ENCODE data around the gene SLC4A5.
"Not testable (repeated sequence)": the region's sequence is repeated elsewhere in the genome, so short reads cannot be mapped to it uniquely, and the experiment has no call there.

SLC4A5 gene

DNA sequence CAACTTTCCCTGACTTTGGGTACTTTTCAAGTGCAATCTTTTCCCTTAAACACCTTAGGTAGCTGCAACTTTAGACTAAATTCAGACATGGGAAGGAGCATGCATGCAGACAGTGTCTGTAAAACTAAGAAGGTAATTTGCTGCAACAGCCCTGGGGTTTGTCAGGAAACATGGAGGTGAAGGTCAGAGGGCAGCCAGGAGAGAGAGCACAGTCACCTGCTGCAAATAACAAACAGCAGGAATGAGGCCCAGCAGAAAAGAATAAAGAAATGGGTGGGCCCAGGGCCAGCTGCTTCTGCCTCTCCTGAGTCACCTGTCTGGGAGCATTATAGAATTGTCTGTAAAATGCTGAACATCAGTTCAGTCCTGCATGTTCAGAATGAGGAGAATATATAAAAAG lies 109.6 kb downstream of the SLC4A5 start:
- no peak overlapping the region for H3K4me3 ChIP-seq (ENCODE audit: low read depth, low read length)
- no peak for DNase-seq (ENCODE audit: low read depth)
- TF ChIP-seq, protein P1, sequence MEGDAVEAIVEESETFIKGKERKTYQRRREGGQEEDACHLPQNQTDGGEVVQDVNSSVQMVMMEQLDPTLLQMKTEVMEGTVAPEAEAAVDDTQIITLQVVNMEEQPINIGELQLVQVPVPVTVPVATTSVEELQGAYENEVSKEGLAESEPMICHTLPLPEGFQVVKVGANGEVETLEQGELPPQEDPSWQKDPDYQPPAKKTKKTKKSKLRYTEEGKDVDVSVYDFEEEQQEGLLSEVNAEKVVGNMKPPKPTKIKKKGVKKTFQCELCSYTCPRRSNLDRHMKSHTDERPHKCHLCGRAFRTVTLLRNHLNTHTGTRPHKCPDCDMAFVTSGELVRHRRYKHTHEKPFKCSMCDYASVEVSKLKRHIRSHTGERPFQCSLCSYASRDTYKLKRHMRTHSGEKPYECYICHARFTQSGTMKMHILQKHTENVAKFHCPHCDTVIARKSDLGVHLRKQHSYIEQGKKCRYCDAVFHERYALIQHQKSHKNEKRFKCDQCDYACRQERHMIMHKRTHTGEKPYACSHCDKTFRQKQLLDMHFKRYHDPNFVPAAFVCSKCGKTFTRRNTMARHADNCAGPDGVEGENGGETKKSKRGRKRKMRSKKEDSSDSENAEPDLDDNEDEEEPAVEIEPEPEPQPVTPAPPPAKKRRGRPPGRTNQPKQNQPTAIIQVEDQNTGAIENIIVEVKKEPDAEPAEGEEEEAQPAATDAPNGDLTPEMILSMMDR (IDR thresholded peaks at IDR 0.05; ENCODE audit: control insufficient read depth, extremely low read depth, insufficient read depth), result no peak

DNA sequence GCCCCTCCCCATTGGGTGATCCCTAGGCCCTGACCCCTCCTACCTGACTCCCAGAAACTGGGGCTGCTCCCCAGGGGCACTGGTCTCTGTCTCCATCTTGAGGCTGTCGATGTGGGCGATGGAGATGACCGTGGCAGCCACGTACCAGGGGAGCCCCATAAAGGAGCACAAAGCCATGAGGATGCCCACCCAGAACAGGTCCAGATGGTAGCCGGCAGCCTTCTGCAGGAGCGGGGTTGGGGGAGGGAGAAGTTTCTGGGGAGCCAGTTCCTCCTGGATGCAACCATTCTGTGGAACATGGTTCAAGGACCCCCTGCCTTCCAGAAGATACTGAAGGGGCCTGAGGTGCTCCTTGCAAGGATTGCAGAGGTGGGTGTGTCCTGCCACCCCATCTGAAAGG lies 110.8 kb downstream of the SLC4A5 start:
- TF ChIP-seq, protein P1 (IDR thresholded peaks at IDR 0.05; ENCODE audit: control insufficient read depth, extremely low read depth, insufficient read depth), result no peak
- no peak for DNase-seq (ENCODE audit: low read depth)
- H3K4me3 ChIP-seq (ENCODE audit: low read depth, low read length), result no peak overlapping the region

DNA sequence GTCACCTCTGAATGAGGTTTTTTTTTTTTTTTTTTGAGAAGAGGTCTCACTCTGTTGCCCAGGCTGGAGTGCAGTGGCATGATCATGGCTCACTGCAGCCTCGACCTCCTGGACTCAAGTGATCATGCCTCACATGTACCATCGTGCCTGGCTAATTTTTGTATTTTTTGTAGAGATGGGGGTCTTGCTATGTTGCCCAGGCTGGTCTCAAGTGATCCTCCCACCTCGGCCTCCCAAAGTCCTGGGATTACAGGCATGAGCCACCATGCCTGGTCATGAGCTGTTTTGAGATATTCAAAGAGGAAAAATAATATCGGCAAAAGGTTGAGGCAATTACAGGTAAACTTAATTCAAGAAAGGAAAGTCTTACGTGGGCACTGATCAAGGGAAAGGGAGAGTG lies 113.4 kb downstream of the SLC4A5 start:
- not testable (repeated sequence) for DNase-seq (ENCODE audit: low read depth); H3K4me3 ChIP-seq (ENCODE audit: low read depth, low read length)

DNA sequence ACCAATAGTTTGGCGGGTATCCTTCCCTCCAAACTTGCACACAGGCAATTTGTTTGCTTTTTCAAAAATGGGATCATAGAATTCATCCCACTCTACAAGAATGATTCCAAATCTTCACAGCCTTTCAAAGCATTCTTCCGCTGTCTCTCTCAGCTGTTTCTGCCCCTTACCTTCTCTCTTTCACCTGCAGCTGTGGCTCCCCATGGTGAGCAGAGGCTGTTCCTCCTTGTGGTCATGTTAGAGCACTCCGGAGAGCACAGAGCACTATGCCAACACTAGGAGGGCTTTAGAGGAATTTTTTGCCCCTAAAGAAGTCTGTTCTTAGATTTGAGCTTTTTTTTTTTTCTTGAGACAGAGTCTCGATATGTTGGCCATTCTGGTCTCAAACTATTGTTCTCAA lies 114.4 kb downstream of the SLC4A5 start:
- no peak overlapping the region for H3K4me3 ChIP-seq (ENCODE audit: low read depth, low read length)
- TF ChIP-seq, protein P1 (IDR thresholded peaks at IDR 0.05; ENCODE audit: control insufficient read depth, extremely low read depth, insufficient read depth), result no peak
- no peak for DNase-seq (ENCODE audit: low read depth)

DNA sequence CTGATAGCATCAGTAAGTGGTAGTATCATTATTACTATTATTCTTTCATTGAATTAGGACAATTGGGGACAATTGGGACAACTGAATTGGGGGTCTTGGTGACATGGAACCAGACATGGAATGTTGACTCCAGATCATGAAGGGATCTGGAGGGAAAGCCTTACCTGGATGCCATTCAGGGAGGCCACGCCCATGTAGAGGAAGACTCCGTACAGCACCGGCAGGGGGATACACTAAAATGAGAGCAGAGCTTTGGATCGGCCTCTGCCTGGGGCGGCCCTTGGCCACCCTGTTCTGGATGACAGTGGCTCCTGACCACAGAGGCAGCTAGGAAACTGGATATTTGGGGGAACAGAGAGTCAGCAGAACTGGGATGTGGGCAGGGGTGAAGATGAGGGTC lies 115.6 kb downstream of the SLC4A5 start:
- TF ChIP-seq, protein P1 (IDR thresholded peaks at IDR 0.05; ENCODE audit: control insufficient read depth, extremely low read depth, insufficient read depth), result no peak
- DNase-seq (ENCODE audit: low read depth), result no peak
- H3K4me3 ChIP-seq (ENCODE audit: low read depth, low read length), result no peak overlapping the region

DNA sequence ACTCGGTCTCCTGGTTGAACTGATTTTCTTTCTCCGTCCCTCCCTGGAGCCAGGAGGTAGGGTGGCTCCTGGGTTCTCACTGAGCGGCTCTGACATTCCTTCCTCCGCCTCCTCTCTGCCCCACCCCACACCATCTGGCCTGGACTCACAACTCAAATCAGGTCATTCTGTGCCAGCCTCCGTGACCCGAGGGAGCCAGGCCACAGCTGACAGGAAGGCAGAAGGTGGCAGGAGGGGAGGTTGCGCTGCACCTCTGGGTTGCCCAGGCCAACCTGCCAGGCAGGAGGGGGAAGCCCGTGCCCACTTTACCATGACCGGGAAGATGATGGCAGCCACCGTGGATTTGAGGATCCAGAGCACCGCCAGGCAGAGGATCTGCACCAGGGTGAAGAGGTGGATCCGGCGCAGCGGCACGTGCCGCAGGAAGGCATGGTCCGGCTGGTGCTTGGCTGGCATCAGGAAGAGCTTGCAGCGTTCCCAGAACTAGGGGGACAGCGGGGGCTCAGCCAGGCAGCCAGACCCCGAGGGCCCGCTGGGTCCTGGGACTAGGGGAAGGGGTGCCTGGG lies 116.5 kb downstream of the SLC4A5 start:
- DNase-seq (ENCODE audit: low read depth), result no peak
- no peak overlapping the region for H3K4me3 ChIP-seq (ENCODE audit: low read depth, low read length)
- TF ChIP-seq, protein P1 (IDR thresholded peaks at IDR 0.05; ENCODE audit: control insufficient read depth, extremely low read depth, insufficient read depth), result no peak

DNA sequence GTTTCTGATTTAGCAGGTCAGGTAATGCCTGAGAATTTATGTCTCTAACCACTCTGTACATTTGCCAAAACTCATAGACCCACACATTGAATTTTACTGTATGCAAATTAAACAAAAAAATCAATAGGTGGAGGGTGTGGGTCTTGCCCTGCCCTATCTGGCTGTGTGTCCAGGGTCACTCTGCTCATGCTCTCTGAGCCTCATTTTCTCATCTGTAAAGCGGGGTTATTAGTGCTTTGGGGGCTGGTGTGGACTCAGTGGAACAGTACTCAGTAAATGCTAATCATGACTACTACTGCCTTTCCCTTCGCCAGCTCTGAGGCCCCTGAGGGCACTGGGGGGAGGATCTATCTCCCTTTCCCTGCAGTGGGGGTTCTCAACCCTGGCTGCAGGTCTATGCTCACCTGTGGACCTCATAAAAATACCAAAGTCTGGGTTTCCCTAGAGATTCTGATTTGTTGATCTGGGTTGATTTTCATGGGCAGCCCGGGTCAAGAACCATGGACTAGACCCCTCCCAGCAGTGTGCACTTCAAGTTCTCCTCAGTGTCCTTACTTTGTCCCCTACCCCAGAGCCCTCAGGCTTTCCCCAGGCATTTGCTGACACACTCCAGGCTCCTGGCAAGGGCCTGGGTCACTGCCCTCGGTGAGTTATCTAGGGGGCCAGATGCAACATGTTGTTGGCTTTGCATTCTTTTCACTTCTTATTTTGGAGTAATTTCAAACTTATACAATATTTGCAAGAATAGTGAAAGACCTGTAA lies 117.3 kb downstream of the SLC4A5 start:
- TF ChIP-seq, protein P1 (IDR thresholded peaks at IDR 0.05; ENCODE audit: control insufficient read depth, extremely low read depth, insufficient read depth), result no peak
- DNase-seq (ENCODE audit: low read depth), result no peak
- no peak overlapping the region for H3K4me3 ChIP-seq (ENCODE audit: low read depth, low read length)
